ENCODE data around the gene SLC30A4.

Gene SLC30A4

DNA sequence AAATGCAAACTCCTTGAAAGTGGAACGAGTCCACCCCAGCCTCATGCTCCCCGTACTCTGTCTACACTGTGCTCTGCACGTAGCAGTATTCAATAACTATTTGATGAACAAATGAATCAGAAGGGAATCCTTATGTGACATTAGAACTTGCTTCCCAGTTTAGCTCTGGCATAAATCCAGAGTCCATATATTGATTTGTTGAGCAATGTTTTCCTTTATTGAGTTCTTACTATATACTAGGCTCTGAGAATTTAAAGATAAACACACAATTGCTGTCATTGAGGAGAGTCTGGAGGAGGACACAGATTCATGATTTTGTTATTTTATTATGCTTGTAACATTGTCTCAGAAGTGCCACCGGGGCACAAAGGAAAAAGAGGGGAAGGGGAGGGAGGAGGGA lies 73.2 kb downstream of the SLC30A4 start:
- no peak for DNase-seq

DNA sequence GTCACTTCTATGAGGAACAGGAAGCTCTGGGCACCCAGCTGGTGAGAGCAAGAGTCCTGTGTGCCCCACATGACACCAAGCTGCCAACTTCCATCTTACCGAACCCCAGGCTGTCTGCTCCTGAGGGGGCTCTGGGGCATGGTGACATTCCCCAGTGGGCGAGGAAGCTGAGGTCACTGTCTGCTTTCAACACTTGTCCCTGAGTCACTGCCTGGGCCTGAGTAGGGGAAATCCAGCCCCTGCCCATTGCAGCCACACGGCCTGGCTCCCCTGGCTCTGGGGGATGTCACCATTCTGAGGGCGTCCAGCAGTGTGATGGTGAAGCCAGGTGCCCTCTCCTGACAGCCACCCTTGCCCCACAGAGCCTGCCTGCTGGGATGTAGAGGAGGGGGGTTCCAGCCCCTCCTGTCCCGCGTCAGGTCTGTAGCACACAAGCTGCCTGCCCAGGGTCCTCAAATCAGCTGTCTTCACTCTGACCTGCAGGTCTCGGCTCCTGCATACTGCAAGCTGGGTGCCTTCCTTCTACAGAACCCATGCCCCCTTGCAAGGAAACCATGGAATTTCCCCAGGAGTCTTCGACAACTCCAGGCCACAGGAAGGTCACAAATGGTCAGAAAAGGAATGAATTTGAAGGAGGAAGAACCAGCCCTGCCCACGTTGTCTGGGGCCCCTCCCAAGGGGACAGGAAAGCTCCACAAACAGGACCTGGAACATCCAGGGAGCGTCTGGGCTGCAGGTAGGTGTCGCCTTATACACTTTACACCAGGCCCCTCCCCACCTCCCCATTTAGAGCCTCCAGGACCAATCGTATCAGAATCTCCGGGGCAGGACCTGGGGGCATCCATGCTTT lies 74.3 kb downstream of the SLC30A4 start:
- DNase-seq = peak; percentile 99

DNA sequence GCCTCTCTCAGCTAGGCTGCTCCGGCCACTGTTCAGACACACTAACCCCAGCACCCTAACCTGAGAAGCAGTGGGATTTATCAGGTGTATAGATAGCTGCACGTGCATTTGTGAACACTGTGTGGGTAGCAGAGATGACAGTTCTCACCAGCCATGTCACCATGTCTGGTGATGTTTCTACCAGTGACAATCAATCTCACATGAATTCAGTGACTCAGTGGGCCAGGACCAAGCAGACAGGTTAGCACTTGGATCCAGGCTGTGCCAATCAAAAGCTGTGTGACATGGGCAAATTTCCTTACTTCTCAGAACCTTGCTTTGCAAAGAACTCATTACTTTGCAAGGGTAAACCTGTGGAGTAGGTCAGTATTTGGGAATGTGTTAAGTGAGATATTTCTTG lies 78.9 kb downstream of the SLC30A4 start:
- peak; percentile 59 for DNase-seq

- no peak for DNase-seq
Observed at GRCh38 chr15:45442507-45443135, 79.9 kb downstream of the SLC30A4 start.

DNA sequence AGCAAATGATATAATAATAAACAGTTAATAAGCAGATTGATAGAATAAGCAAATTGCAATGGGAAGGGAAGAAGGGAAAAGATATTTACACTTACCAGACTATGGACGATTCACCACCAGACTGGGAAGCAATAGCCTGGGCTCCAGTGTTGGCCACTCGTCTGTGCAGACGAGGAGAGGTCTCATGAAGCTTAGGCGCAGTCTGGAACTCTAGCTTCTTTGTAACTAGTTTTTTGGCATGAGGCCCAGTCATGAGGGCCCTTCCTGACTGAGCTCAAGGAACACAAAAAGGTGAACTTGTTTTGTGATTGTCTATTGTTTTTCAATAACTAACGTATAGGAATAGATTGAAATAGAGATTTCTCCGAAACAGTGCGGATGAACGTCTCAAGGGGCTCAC lies 80.9 kb downstream of the SLC30A4 start:
- DNase-seq = no peak

- DNase-seq = no peak
Observed at GRCh38 chr15:45441036-45441435, 81.5 kb downstream of the SLC30A4 start.

DNA sequence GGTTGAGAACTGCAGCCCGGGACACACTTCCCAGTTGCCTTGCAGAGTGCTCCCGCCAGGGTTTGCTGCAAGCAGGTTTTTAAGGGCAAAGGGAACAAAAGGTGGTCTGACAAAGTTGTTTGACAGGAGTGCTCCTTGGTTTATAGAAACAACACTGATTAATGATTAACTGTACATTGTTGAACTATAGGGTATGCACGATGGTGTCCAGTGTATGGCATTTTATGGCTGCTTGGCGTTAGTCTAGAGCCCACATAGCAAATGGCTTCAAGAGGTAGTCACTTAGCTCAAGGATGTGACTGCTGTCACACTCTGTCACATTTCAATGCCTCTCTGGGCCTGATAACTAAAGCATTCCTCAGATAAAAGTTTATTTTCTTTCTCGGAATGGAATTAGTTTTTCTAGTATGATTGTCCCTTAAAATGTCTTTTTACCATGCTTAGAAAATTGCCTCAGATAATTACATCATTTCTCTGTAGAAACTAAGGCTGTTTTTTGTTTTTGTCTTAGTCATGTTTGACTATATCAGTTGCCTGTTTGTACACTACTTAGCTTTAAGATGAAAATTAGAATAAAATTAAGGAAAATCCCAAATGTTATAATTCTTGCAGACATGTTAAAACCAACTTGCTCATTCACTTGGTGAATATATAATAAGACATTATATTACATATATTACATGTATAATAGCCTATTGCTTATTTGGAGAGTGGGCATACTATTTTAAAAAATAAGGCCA lies 82.9 kb downstream of the SLC30A4 start:
- DNase-seq = peak; percentile 83

DNA sequence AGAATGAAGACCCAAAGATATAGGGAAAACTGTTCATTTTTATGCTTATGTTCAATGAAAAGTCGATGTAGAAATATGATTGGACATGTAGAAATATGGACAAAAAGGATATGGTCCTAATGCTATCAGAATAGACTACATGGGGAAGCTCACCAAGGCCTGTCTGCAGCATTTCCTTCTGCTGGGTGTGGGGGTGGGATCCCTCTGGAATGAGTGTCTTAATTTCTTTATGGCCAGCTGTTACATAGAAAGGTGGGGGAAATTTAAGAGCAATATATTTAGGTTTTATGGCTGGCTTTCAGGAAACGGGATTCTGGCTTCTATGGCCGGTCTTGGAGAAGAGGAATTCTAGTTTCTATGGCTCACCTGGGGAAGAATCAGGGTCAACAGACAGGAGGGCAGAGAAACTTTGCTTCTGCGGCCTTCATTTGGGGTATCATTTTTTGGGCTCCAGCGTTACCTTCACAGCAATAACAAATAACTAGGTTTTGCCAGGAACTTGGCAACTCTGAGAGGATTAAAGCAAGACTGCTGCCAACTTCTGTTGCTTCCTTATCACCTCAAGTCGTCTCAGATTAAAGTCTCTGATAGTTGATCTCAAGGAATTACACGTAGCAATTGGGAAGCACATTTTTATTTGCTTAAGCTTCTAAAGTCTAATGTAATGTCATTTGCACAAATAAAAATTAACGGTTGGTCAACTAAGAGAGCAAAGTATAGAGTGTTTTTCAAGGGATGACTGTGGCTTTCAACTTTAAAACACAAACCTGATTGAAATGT lies 87.2 kb downstream of the SLC30A4 start:
- DNase-seq = no peak

DNA sequence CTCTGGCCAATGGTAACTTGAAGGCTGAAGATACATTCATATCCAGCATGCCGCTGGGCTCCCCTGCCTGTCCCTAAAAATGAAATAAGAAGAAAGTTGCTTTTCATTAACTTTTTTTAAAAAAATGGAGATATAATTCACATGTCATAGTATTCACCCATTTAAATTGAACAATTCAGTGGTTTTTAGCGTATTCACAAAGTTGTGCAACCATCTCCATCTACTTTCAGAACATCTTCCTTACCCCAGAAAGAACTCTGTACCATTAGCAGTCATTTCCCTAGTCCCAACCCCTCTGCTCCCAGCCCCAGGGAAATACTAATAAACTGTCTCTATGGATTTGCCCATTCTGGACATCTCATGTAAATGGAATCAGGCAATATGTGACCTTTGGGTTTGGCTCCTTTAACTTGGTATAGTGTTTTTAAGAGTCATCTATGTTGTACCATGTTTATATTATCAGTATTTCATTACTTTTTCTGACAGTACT lies 88.4 kb downstream of the SLC30A4 start:
- DNase-seq = no peak

DNA sequence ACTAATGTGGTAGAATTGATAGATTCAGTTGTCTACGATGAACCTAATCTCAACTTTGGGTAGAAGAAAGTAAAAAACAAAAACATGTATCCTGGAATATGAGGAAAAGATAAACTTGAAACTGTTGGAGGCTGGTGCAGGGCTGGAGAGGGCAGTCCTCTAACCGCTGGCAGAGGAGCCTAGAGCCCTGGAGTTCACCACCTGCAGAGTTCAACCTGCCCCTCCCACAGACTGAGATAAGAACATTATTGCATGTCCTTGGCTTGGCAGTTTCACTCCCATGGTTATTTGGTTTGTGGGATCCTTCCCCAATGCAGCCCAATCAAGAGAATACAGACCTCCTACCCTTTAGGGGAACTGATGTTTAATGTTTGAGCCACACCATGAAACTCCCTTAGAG lies 91.0 kb downstream of the SLC30A4 start:
- peak; percentile 57 for DNase-seq

- peak; percentile 95 for DNase-seq
Observed at GRCh38 chr15:45429941-45430792, 92.4 kb downstream of the SLC30A4 start.
